Liver (tissue), 9 donors: ENCODE measurements around the gene PIN4. TPM values are rescaled to one million over a fixed set of nuclear protein-coding genes. Genes with fewer than 3 reads are reported as not detected.
"Not testable (repeated sequence)": the region's sequence is repeated elsewhere in the genome, so short reads cannot be mapped to it uniquely, and the experiment has no call there.

Experiments
- DNase-seq: peaks from one replicate; pipeline ENCODE4 v3.0.0-alpha.2; 2017; ENCODE audit warnings: low spot score
- H3K27ac ChIP-seq, 2 donors: one replicate each; pipeline ENCODE4 v1.7.0; 2013; ENCODE audit warnings: inconsistent platforms in 2 of 2, low read length in 2 of 2, control low read depth in 1 of 2, low read depth in 1 of 2, mild to moderate bottlenecking in 1 of 2
- H3K27me3 ChIP-seq, 4 donors: one replicate each; pipeline versions ENCODE4 v1.6.1 to v1.7.0; 2013; ENCODE audit warnings: low read length in 3 of 4, inconsistent platforms in 1 of 4, mild to moderate bottlenecking in 1 of 4, moderate library complexity in 1 of 4; ENCODE audit not compliant: control insufficient read depth in 4 of 4, insufficient read depth in 4 of 4
- H3K36me3 ChIP-seq, 4 donors: one replicate each; pipeline versions ENCODE4 v1.6.1 to v1.7.0; 2013; ENCODE audit warnings: low read length in 3 of 4, mild to moderate bottlenecking in 3 of 4, low read depth in 1 of 4, moderate library complexity in 1 of 4; ENCODE audit not compliant: control insufficient read depth in 4 of 4, insufficient read depth in 3 of 4
- H3K4me1 ChIP-seq, 4 donors: one replicate each; pipeline versions ENCODE4 v1.6.1 to v1.7.0; 2013; ENCODE audit warnings: low read length in 3 of 4, mild to moderate bottlenecking in 3 of 4, moderate library complexity in 1 of 4; ENCODE audit not compliant: control insufficient read depth in 4 of 4, insufficient read depth in 4 of 4
- H3K4me3 ChIP-seq, 3 donors: one replicate each; pipeline versions ENCODE4 v1.6.1 to v1.7.0; 2013; ENCODE audit warnings: low read length in 3 of 3, control low read depth in 1 of 3, low read depth in 1 of 3, mild to moderate bottlenecking in 1 of 3
- H3K9ac ChIP-seq, 2 donors: one replicate each; pipeline ENCODE4 v1.7.0; 2013; ENCODE audit warnings: low read length in 2 of 2, mild to moderate bottlenecking in 2 of 2, moderate library complexity in 2 of 2, control low read depth in 1 of 2, low read depth in 1 of 2
- H3K9me3 ChIP-seq, 4 donors: one replicate each; pipeline versions ENCODE4 v1.6.1 to v1.7.0; 2013; ENCODE audit warnings: low read length in 3 of 4; ENCODE audit not compliant: control insufficient read depth in 4 of 4
- EGR1 ChIP-seq, 2 donors: IDR thresholded peaks; 2 replicates each; pipeline ENCODE4 v1.6.1; 2016 to 2018; ENCODE audit warnings: antibody characterized with exemption in 2 of 2, low read depth in 2 of 2
- FOXA1 ChIP-seq: IDR thresholded peaks from 2 replicates; pipeline ENCODE4 v1.6.1; 2016; ENCODE audit warnings: antibody characterized with exemption
- FOXA2 ChIP-seq: IDR thresholded peaks from 2 replicates; pipeline ENCODE4 v1.6.1; 2016; ENCODE audit warnings: antibody characterized with exemption
- GABPA ChIP-seq, 2 donors: IDR thresholded peaks in 1 of 2; conservative IDR thresholded peaks in 1 of 2; 2 replicates each; pipeline ENCODE4 v1.6.1; 2016; ENCODE audit warnings: antibody characterized with exemption in 2 of 2, mild to moderate bottlenecking in 1 of 2, moderate library complexity in 1 of 2
- HNF4A ChIP-seq, 2 donors: conservative IDR thresholded peaks; 2 replicates each; pipeline ENCODE4 v1.6.1; 2016; ENCODE audit warnings: antibody characterized with exemption in 2 of 2, mild to moderate bottlenecking in 2 of 2
- HNF4G ChIP-seq: IDR thresholded peaks from 2 replicates; pipeline ENCODE4 v1.6.1; 2016; ENCODE audit warnings: antibody characterized with exemption
- JUND ChIP-seq, 2 donors: IDR thresholded peaks; 2 replicates each; pipeline ENCODE4 v1.6.1; 2016; ENCODE audit warnings: antibody characterized with exemption in 2 of 2
- RAD21 ChIP-seq, 2 donors: IDR thresholded peaks; 2 replicates each; pipeline ENCODE4 v1.6.1; 2016; ENCODE audit warnings: antibody characterized with exemption in 2 of 2, mild to moderate bottlenecking in 2 of 2
- RXRA ChIP-seq, 2 donors: IDR thresholded peaks; 2 replicates each; pipeline ENCODE4 v1.6.1; 2017 to 2018; ENCODE audit warnings: antibody characterized with exemption in 2 of 2, mild to moderate bottlenecking in 1 of 2
- TAF1 ChIP-seq: conservative IDR thresholded peaks from 2 replicates; pipeline ENCODE4 v1.6.1; 2016; ENCODE audit warnings: antibody characterized with exemption, mild to moderate bottlenecking
- YY1 ChIP-seq: IDR thresholded peaks from 2 replicates; pipeline ENCODE4 v1.6.1; 2016; ENCODE audit warnings: antibody characterized with exemption, mild to moderate bottlenecking
- WGBS: extraction: QIAGEN DNeasy Blood & Tissue Kit; methylation state at CpG from one replicate; pipeline ENCODE4 v1.1.7; 2013; 5-methylcytosine and 5-hydroxymethylcytosine counted together
- polyA plus RNA-seq, 2 donors: library from polyadenylated mRNA; stranded (reverse) in 1 of 2; unstranded in 1 of 2; fragments of 200-250 nt in 1 of 2; fragments of >200 nt in 1 of 2; fragmentation: Nextera tagmentation in 1 of 2; extraction: Ambion mirVana in 1 of 2; gene quantifications; one replicate each; pipeline versions ENCODE4 v1.2.1 to v1.2.3, GENCODE V29; 2013 to 2015
- total RNA-seq, 2 donors: library from RNA; depleted of rRNA; stranded (reverse); fragments of >200 nt; gene quantifications; one replicate each; pipeline ENCODE4 v1.2.3, GENCODE V29; 2014
- TF ChIP-seq, protein P1 (sequence below): IDR thresholded peaks from 2 replicates; pipeline ENCODE4 v1.6.1; 2016; ENCODE audit warnings: antibody characterized with exemption, mild to moderate bottlenecking
- TF ChIP-seq, protein P2 (sequence below): IDR thresholded peaks from 2 replicates; pipeline ENCODE4 v1.6.1; 2016; ENCODE audit warnings: antibody characterized with exemption
- donor health status: healthy.
- donor health status: healthy.
- donor health status: healthy.
- donor health status: healthy.
- donor health status: healthy.

The PIN4 gene
- total and polyA plus RNA-seq, 4 donors: 7.1 to 26.2 (median 9.3) TPM

- TF ChIP-seq, protein P1, sequence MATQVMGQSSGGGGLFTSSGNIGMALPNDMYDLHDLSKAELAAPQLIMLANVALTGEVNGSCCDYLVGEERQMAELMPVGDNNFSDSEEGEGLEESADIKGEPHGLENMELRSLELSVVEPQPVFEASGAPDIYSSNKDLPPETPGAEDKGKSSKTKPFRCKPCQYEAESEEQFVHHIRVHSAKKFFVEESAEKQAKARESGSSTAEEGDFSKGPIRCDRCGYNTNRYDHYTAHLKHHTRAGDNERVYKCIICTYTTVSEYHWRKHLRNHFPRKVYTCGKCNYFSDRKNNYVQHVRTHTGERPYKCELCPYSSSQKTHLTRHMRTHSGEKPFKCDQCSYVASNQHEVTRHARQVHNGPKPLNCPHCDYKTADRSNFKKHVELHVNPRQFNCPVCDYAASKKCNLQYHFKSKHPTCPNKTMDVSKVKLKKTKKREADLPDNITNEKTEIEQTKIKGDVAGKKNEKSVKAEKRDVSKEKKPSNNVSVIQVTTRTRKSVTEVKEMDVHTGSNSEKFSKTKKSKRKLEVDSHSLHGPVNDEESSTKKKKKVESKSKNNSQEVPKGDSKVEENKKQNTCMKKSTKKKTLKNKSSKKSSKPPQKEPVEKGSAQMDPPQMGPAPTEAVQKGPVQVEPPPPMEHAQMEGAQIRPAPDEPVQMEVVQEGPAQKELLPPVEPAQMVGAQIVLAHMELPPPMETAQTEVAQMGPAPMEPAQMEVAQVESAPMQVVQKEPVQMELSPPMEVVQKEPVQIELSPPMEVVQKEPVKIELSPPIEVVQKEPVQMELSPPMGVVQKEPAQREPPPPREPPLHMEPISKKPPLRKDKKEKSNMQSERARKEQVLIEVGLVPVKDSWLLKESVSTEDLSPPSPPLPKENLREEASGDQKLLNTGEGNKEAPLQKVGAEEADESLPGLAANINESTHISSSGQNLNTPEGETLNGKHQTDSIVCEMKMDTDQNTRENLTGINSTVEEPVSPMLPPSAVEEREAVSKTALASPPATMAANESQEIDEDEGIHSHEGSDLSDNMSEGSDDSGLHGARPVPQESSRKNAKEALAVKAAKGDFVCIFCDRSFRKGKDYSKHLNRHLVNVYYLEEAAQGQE: no peak
- no peak for TF ChIP-seq TAF1
- TF ChIP-seq GABPA (IDR thresholded peaks at IDR 0.05 in 1 of 2, conservative IDR thresholded peaks at IDR 0.05 in 1 of 2): no peak
- no peak for TF ChIP-seq HNF4A (conservative IDR thresholded peaks at IDR 0.05)
- TF ChIP-seq FOXA2: no peak
- no peak for TF ChIP-seq HNF4G
Observed at GRCh38 chrX:72159769-72160168, 21.8 kb upstream of the PIN4 start (continued).

DNA sequence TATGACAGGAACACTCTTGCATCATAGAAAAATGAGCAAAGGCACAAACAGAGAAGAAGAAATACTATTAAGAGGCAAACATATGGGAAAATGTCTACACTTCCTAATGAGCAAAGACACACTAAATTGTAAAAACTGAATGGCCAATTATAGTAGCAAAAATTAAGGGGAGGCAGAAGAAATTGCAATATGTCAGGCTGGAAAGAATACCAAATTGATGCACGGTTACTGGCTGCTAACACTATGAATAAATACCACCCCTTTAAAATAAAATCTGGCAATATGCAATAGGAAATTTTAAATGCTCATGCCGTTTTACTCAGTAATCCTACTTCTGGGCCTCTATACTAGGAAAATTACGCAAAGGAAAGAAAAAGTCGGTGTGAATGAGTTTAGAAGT lies 16.0 kb upstream of the PIN4 start:
- no peak for DNase-seq
- H3K4me3 ChIP-seq: no peak overlapping the region
- 81% methylated on average over 4 of the region's 4 CpGs for WGBS
- no peak overlapping the region for H3K27ac ChIP-seq
- no peaks in the 10 kb centered on the region for H3K9me3 ChIP-seq
- peaks cover 0 to 4% (median 0%) of the 10 kb centered on the region in 4 donors for H3K27me3 ChIP-seq
- H3K9ac ChIP-seq: no peak overlapping the region
- no peaks in the 10 kb centered on the region for H3K4me1 ChIP-seq
- TF ChIP-seq, protein P2, sequence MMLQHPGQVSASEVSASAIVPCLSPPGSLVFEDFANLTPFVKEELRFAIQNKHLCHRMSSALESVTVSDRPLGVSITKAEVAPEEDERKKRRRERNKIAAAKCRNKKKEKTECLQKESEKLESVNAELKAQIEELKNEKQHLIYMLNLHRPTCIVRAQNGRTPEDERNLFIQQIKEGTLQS: no peak
- no peaks in the 10 kb centered on the region for H3K36me3 ChIP-seq

GRCh38 chrX:72169008-72169728 lies 12.4 kb upstream of the PIN4 start:
- Histone ChIP-seq H3K36me3 (no peaks in the 10 kb centered on the region), H3K9me3 (no peaks in the 10 kb centered on the region), H3K4me3 (no peak overlapping the region), H3K27ac (no peak overlapping the region), H3K27me3 (peaks cover 0 to 4% (median 0%) of the 10 kb centered on the region in 4 donors), H3K9ac (no peak overlapping the region), H3K4me1 (no peaks in the 10 kb centered on the region)
- DNase-seq: no peak
- TF ChIP-seq FOXA2 (no peak), HNF4G (no peak), RAD21 (IDR thresholded peaks at IDR 0.05) (no peak), FOXA1 (no peak), YY1 (no peak), RXRA (IDR thresholded peaks at IDR 0.05) (no peak), JUND (IDR thresholded peaks at IDR 0.05) (no peak), EGR1 (IDR thresholded peaks at IDR 0.05; ENCODE audit: low read depth in 2 of 2) (no peak)
- TF ChIP-seq, protein P2: no peak
- 65% methylated on average over 6 of the region's 6 CpGs for WGBS

DNA sequence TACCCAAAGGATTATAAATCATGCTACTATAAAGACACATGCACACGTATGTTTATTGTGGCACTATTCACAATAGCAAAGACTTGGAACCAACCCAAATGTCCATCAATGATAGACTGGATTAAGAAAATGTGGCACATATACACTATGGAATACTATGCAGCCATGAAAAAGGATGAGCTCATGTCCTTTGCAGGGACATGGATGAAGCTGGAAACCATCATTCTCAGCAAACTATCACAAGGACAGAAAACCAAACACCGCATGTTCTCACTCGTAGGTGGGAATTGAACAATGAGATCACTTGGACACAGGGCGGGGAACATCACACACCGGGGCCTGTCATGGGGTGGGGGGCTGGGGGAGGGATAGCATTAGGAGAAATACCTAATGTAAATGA lies 5.3 kb upstream of the PIN4 start:
- not testable (repeated sequence) for H3K36me3 ChIP-seq, H3K27ac ChIP-seq, H3K4me1 ChIP-seq, H3K9me3 ChIP-seq, H3K4me3 ChIP-seq, H3K9ac ChIP-seq, H3K27me3 ChIP-seq, DNase-seq
- WGBS: 100% methylated on average over 3 of the region's 5 CpGs
